Measurements from ENCODE around the gene L3MBTL4. TPM values are rescaled to one million over a fixed set of nuclear protein-coding genes. Genes with fewer than 3 reads are reported as not detected.

L3MBTL4 gene
- total RNA-seq, 1 experiment from 2014 or later: 0.87 TPM

DNA sequence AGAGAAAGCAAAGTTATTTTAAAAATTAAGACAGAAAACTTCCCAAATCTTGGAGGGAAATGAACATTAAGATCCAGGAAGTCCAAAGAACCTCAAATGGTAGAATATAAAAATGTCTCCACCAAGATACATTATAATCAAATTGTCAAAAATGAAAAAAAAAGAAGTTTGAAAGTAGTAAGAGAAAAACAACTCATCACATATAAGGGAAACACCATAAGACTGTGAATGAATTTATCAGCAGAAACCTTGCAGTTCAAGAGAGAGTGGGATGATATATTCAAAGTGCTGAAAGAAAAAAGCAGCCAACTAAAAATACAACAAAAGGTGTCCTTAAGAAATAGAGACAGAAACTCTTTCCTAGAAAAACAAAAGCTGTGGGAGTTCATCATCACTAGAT, 73.0 kb downstream of the L3MBTL4 start:
- Histone ChIP-seq H3K4me3 (ENCODE audit: low read depth in 2 of 2, low read length in 2 of 2) (no peak overlapping the region), H3K27ac (ENCODE audit: low read length) (no peak overlapping the region), H3K36me3 (ENCODE audit: control insufficient read depth, insufficient read depth, low read length) (no peaks in the 10 kb centered on the region), H3K27me3 (ENCODE audit: control insufficient read depth, insufficient read depth, low read length) (no peaks in the 10 kb centered on the region), H3K9me3 (ENCODE audit: control insufficient read depth, insufficient read depth, low read depth, low read length) (no peaks in the 10 kb centered on the region), H3K4me1 (ENCODE audit: control insufficient read depth, insufficient read depth, low read length) (no peaks in the 10 kb centered on the region)
- ChIA-PET CTCF (no interaction called here), POLR2A (no interaction called here)
- no TSS peak for BruUV-seq (replicated peaks)
- intact Hi-C loops (cut with micrococcal nuclease; ENCODE audit: unreplicated experiment) (no loop called here), in situ Hi-C loops (cut with HindIII; ENCODE audit: low pct_unique_long_range_greater_than_20kb, low sequenced_read_pairs) (no loop called here)
- DNase-seq (ENCODE audit: low read depth, low spot score): no peak
- TF ChIP-seq TCF7L2 (IDR thresholded peaks at IDR 0.05; ENCODE audit: low read depth, low read length) (no peak), SIN3A (IDR thresholded peaks at IDR 0.05; ENCODE audit: borderline replicate concordance, insufficient read depth, low read depth, low read length) (no peak), POLR2AphosphoS5 (IDR thresholded peaks at IDR 0.05; ENCODE audit: low read depth, low read length) (no peak), CTCF (IDR thresholded peaks at IDR 0.05) (no peak)
- TF ChIP-seq, protein P1, sequence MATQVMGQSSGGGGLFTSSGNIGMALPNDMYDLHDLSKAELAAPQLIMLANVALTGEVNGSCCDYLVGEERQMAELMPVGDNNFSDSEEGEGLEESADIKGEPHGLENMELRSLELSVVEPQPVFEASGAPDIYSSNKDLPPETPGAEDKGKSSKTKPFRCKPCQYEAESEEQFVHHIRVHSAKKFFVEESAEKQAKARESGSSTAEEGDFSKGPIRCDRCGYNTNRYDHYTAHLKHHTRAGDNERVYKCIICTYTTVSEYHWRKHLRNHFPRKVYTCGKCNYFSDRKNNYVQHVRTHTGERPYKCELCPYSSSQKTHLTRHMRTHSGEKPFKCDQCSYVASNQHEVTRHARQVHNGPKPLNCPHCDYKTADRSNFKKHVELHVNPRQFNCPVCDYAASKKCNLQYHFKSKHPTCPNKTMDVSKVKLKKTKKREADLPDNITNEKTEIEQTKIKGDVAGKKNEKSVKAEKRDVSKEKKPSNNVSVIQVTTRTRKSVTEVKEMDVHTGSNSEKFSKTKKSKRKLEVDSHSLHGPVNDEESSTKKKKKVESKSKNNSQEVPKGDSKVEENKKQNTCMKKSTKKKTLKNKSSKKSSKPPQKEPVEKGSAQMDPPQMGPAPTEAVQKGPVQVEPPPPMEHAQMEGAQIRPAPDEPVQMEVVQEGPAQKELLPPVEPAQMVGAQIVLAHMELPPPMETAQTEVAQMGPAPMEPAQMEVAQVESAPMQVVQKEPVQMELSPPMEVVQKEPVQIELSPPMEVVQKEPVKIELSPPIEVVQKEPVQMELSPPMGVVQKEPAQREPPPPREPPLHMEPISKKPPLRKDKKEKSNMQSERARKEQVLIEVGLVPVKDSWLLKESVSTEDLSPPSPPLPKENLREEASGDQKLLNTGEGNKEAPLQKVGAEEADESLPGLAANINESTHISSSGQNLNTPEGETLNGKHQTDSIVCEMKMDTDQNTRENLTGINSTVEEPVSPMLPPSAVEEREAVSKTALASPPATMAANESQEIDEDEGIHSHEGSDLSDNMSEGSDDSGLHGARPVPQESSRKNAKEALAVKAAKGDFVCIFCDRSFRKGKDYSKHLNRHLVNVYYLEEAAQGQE (IDR thresholded peaks at IDR 0.05; ENCODE audit: insufficient read depth in 1 of 2, low read depth in 2 of 2, low read length in 1 of 2): no peak
- no peak for ATAC-seq

GRCh38 chr18:6341303-6341702, 73.4 kb downstream of the L3MBTL4 start:
- TF ChIP-seq, protein P1 (IDR thresholded peaks at IDR 0.05; ENCODE audit: insufficient read depth in 1 of 2, low read depth in 2 of 2, low read length in 1 of 2): no peak
- TF ChIP-seq TCF7L2 (IDR thresholded peaks at IDR 0.05; ENCODE audit: low read depth, low read length): no peak
- TF ChIP-seq POLR2AphosphoS5 (IDR thresholded peaks at IDR 0.05; ENCODE audit: low read depth, low read length): no peak
- no peak for TF ChIP-seq SIN3A (IDR thresholded peaks at IDR 0.05; ENCODE audit: borderline replicate concordance, insufficient read depth, low read depth, low read length)
- TF ChIP-seq CTCF (IDR thresholded peaks at IDR 0.05): no peak
- in situ Hi-C loops (cut with HindIII; ENCODE audit: low pct_unique_long_range_greater_than_20kb, low sequenced_read_pairs): no loop called here
- Histone ChIP-seq H3K9me3 (ENCODE audit: control insufficient read depth, insufficient read depth, low read depth, low read length) (no peaks in the 10 kb centered on the region), H3K27ac (ENCODE audit: low read length) (no peak overlapping the region), H3K36me3 (ENCODE audit: control insufficient read depth, insufficient read depth, low read length) (no peaks in the 10 kb centered on the region), H3K4me1 (ENCODE audit: control insufficient read depth, insufficient read depth, low read length) (no peaks in the 10 kb centered on the region), H3K27me3 (ENCODE audit: control insufficient read depth, insufficient read depth, low read length) (no peaks in the 10 kb centered on the region), H3K4me3 (ENCODE audit: low read depth in 2 of 2, low read length in 2 of 2) (no peak overlapping the region)
- intact Hi-C loops (cut with micrococcal nuclease; ENCODE audit: unreplicated experiment): no loop called here
- BruUV-seq (replicated peaks): no TSS peak
- ATAC-seq (no peak), DNase-seq (ENCODE audit: low read depth, low spot score) (no peak)
- POLR2A ChIA-PET: no interaction called here
- CTCF ChIA-PET: no interaction called here

All from Panc1 (cell line).